SW480 (cell line): Measurements from ENCODE around the gene IRF6.

Experiments
- DNase-seq: peaks from one replicate; pipeline ENCODE4 v3.0.0-alpha.2; 2016; ENCODE audit warnings: low spot score

The IRF6 gene

GRCh38 chr1:209790286-209791193 is 15.4 kb downstream of the IRF6 start:
- peak; percentile 52 for DNase-seq

GRCh38 chr1:209789245-209789644 is 16.7 kb downstream of the IRF6 start:
- DNase-seq, result no peak

- DNase-seq, result no peak
These were observed 18.4 kb downstream of the IRF6 start for GRCh38 chr1:209787551-209787950.

- DNase-seq, result no peak
These were observed 19.8 kb downstream of the IRF6 start for GRCh38 chr1:209786146-209786545.

GRCh38 chr1:209785592-209785991 is 20.4 kb downstream of the IRF6 start:
- no peak for DNase-seq

GRCh38 chr1:209784265-209785169 is 21.4 kb downstream of the IRF6 start, which contains the start of gene C1orf74:
TSS of gene C1orf74 (minus strand) at chr1:209784559. CDS start at chr1:209783634, 925 bp downstream.
- DNase-seq, result peak; percentile 97

GRCh38 chr1:209783386-209783785 is 22.6 kb downstream of the IRF6 start:
- no peak for DNase-seq

GRCh38 chr1:209780268-209780667 is 25.7 kb downstream of the IRF6 start:
- no peak for DNase-seq

- no peak for DNase-seq
These were observed 27.8 kb downstream of the IRF6 start for GRCh38 chr1:209778102-209778501.

- DNase-seq, result no peak
These were observed 28.4 kb downstream of the IRF6 start for GRCh38 chr1:209777587-209777986.

GRCh38 chr1:209775678-209776077 is 30.3 kb downstream of the IRF6 start:
- no peak for DNase-seq

- no peak for DNase-seq
These were observed 31.4 kb downstream of the IRF6 start for GRCh38 chr1:209774592-209774991.

GRCh38 chr1:209772126-209772525 is 33.8 kb downstream of the IRF6 start:
- no peak for DNase-seq

GRCh38 chr1:209770636-209771415 is 35.1 kb downstream of the IRF6 start:
- no peak for DNase-seq

GRCh38 chr1:209769971-209770370 is 36.0 kb downstream of the IRF6 start:
- DNase-seq, result no peak

GRCh38 chr1:209769171-209769904 is 36.6 kb downstream of the IRF6 start:
- peak; percentile 35 for DNase-seq

- no peak for DNase-seq
These were observed 37.6 kb downstream of the IRF6 start for GRCh38 chr1:209768354-209768774.

GRCh38 chr1:209767706-209768105 is 38.2 kb downstream of the IRF6 start:
- DNase-seq, result no peak

GRCh38 chr1:209767096-209767495 is 38.8 kb downstream of the IRF6 start:
- DNase-seq, result no peak

- no peak for DNase-seq
These were observed 39.9 kb downstream of the IRF6 start for GRCh38 chr1:209766051-209766450.

- no peak for DNase-seq
These were observed 44.8 kb downstream of the IRF6 start for GRCh38 chr1:209761011-209761635.
